Activated B cell treated with CpG ODN at 0.5 μM for 24 hours (primary cell): Measurements from ENCODE around the gene HSD17B8. TPM values are rescaled to one million over a fixed set of nuclear protein-coding genes. Genes with fewer than 3 reads are reported as not detected.
A peak's percentile ranks its signal among the peaks of the same experiment; 100 is the strongest.

Experiments
- ATAC-seq: fragments of 200-7000 bp; cut with Tn5 transposase; one replicate; pipeline ENCODE4 v1.10.0; 2021; ENCODE audit warnings: low read depth, mild to moderate bottlenecking, moderate library complexity
- CTCF ChIA-PET: fragments of 350-600 bp; sonication (Branson Sonifier 250); formaldehyde crosslinking; loops from one replicate; lab custom pipeline; 2021; ENCODE audit warnings: antibody characterized with exemption; lab: Charles Lee
- POLR2A ChIA-PET: fragments of 350-600 bp; sonication (Branson Sonifier 250); formaldehyde crosslinking; loops from one replicate; lab custom pipeline; 2021; ENCODE audit warnings: antibody characterized with exemption; lab: Charles Lee
- DNase-seq: peaks from one replicate; pipeline ENCODE4 v3.0.0; 2022
- H3K27ac Mint-ChIP-seq: one replicate; pipeline ENCODE4 v1.8.0; 2020; ENCODE audit warnings: mixed read lengths
- H3K27me3 Mint-ChIP-seq: one replicate; pipeline ENCODE4 v1.8.0; 2021; ENCODE audit warnings: mixed read lengths
- H3K36me3 Mint-ChIP-seq: one replicate; pipeline ENCODE4 v1.8.0; 2021; ENCODE audit warnings: low read depth, mixed read lengths
- H3K4me1 Mint-ChIP-seq: one replicate; pipeline ENCODE4 v1.8.0; 2021; ENCODE audit warnings: mixed read lengths
- H3K4me3 Mint-ChIP-seq: one replicate; pipeline ENCODE4 v1.8.0; 2020; ENCODE audit warnings: mild to moderate bottlenecking, mixed read lengths
- H3K9me3 Mint-ChIP-seq: one replicate; pipeline ENCODE4 v1.8.0; 2020; ENCODE audit warnings: mixed read lengths
- intact Hi-C: fragments of 100-400 bp; cut with micrococcal nuclease; formaldehyde crosslinking; loops from one replicate; pipeline ENCODE4 v1.15.1; 2024
- total RNA-seq: library from RNA; stranded (reverse); gene quantifications from 2 replicates; pipeline ENCODE4 v1.2.3, GENCODE V29; 2022
- TF ChIP-seq, protein P1 (sequence below): fragments of 200-600 bp; IDR thresholded peaks from one replicate; pipeline ENCODE4 v1.8.0; 2022; ENCODE audit warnings: antibody characterized with exemption, mild to moderate bottlenecking

HSD17B8 gene
- total RNA-seq, 1 donor from 2014 or later: 12.3 TPM

DNA sequence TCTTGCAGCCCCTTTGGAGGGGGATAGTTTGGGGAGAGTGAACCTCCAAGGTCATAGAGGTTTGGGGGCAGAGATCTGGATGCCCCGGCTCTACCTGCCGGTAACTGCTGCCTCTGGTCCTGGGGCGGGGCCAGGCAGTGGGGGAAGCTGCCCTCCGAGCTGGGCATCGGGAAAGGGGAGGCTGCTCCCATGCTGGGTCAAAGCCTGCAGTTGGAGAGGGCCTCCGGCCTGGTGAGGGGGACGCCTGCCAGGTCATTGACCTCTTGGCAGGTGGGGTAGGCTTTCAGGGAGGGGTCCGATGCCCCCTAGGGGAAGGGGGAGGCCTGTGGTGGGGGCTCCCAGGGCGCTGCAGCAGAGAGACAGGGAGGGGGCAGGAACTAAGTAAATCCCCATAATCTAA, 19.3 kb upstream of the HSD17B8 start:
- Mint-ChIP-seq H3K36me3 (peaks cover 9% of the 10 kb centered on the region), H3K4me1 (peaks cover 17% of the 10 kb centered on the region), H3K4me3 (no peak overlapping the region), H3K27me3 (peaks cover 38% of the 10 kb centered on the region), H3K27ac (no peak overlapping the region), H3K9me3 (peaks cover 12% of the 10 kb centered on the region)
- no peak for DNase-seq
- intact Hi-C loops: no loop called here
- CTCF ChIA-PET: no interaction called here
- no peak for ATAC-seq
- POLR2A ChIA-PET: no interaction called here
- TF ChIP-seq, protein P1, sequence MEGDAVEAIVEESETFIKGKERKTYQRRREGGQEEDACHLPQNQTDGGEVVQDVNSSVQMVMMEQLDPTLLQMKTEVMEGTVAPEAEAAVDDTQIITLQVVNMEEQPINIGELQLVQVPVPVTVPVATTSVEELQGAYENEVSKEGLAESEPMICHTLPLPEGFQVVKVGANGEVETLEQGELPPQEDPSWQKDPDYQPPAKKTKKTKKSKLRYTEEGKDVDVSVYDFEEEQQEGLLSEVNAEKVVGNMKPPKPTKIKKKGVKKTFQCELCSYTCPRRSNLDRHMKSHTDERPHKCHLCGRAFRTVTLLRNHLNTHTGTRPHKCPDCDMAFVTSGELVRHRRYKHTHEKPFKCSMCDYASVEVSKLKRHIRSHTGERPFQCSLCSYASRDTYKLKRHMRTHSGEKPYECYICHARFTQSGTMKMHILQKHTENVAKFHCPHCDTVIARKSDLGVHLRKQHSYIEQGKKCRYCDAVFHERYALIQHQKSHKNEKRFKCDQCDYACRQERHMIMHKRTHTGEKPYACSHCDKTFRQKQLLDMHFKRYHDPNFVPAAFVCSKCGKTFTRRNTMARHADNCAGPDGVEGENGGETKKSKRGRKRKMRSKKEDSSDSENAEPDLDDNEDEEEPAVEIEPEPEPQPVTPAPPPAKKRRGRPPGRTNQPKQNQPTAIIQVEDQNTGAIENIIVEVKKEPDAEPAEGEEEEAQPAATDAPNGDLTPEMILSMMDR: no peak

DNA sequence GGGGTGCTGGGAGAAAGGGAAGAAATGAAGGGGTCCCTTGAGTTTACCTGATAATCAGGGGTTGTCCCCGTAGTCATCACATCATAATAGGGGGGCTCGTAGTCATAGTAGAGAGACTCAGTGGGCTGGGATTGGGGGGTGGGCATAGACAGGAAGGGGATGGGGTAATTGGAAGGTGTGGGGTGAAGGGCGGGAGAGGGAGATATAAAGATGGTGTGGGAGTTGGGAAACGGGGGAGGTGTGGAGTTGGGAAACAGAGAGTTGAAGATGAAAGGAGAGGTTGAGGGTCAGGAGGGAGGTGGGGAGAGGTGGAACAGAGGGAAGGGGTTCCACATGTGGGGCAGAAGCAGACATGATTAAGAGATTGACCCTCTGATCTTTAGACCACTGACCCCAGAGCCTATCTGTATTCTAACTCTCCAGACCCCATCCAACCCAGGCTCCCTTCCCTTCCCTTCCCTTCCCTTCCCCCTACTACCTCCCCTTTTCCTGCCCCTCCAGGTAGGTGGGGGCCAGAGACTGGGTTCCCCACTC, 18.7 kb upstream of the HSD17B8 start:
- intact Hi-C loops: no loop called here
- peaks cover 9% of the 10 kb centered on the region for H3K36me3 Mint-ChIP-seq
- H3K27ac Mint-ChIP-seq: no peak overlapping the region
- peaks cover 12% of the 10 kb centered on the region for H3K9me3 Mint-ChIP-seq
- H3K4me1 Mint-ChIP-seq: peaks cover 17% of the 10 kb centered on the region
- TF ChIP-seq, protein P1: no peak
- DNase-seq (no peak), ATAC-seq (no peak)
- peaks cover 41% of the 10 kb centered on the region for H3K27me3 Mint-ChIP-seq
- ChIA-PET CTCF (no interaction called here), POLR2A (no interaction called here)
- no peak overlapping the region for H3K4me3 Mint-ChIP-seq

DNA sequence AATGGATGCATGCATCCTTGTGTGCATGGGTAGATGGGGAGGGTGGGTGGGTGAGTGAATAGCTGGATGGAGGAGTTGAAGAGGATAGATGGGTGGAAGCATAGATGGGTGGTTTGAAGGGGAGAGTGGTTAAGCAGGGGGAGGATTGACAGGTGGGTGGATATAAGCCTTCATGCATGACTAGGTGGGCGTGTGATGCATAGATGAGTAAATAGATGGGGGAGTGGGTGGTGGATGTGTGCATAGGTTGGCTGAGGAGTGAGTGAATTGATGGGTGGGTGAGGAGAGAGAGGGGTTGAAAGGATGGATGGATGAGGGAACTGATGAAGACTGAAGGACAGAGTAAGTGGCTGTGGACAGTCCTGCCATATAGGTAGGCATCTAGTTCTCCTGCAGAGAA, 16.6 kb upstream of the HSD17B8 start:
- TF ChIP-seq, protein P1: no peak
- H3K9me3 Mint-ChIP-seq: peaks cover 10% of the 10 kb centered on the region
- POLR2A ChIA-PET: no interaction called here
- H3K36me3 Mint-ChIP-seq: peaks cover 9% of the 10 kb centered on the region
- H3K4me1 Mint-ChIP-seq: peaks cover 27% of the 10 kb centered on the region
- H3K4me3 Mint-ChIP-seq: no peak overlapping the region
- no peak for ATAC-seq
- DNase-seq: no peak
- H3K27ac Mint-ChIP-seq: no peak overlapping the region
- CTCF ChIA-PET: no interaction called here
- intact Hi-C loops: no loop called here
- H3K27me3 Mint-ChIP-seq: peaks cover 48% of the 10 kb centered on the region

DNA sequence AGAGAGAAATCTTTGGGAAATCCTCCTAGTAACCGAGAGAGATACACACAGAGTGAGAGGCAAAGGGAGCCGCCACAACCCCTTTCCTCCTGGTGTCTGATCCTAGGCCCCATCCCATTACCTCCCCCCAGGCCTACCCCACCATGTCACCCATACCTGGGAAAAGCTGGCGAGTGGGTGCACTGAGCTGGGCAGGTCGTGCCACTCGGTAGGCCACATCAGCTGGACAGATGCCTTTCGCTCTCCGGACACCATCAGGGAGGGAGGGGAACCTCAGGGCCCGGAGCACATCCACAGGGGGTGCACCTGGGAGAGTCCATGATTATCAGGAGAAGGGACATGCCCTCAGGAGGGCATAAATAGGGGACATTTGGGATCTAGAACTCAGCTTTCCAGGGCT, 15.3 kb upstream of the HSD17B8 start:
- Mint-ChIP-seq H3K4me1 (peaks cover 25% of the 10 kb centered on the region), H3K27me3 (peaks cover 48% of the 10 kb centered on the region), H3K9me3 (no peaks in the 10 kb centered on the region), H3K27ac (no peak overlapping the region), H3K4me3 (no peak overlapping the region), H3K36me3 (peaks cover 2% of the 10 kb centered on the region)
- DNase-seq: no peak
- POLR2A ChIA-PET: interaction anchor here (1.6 kb wide), 1 partner anchor 19 kb away, joined by 7 read pairs; the partner anchor contains the start of gene RING1
- intact Hi-C loops: no loop called here
- no peak for ATAC-seq
- CTCF ChIA-PET: no interaction called here
- TF ChIP-seq, protein P1: no peak

DNA sequence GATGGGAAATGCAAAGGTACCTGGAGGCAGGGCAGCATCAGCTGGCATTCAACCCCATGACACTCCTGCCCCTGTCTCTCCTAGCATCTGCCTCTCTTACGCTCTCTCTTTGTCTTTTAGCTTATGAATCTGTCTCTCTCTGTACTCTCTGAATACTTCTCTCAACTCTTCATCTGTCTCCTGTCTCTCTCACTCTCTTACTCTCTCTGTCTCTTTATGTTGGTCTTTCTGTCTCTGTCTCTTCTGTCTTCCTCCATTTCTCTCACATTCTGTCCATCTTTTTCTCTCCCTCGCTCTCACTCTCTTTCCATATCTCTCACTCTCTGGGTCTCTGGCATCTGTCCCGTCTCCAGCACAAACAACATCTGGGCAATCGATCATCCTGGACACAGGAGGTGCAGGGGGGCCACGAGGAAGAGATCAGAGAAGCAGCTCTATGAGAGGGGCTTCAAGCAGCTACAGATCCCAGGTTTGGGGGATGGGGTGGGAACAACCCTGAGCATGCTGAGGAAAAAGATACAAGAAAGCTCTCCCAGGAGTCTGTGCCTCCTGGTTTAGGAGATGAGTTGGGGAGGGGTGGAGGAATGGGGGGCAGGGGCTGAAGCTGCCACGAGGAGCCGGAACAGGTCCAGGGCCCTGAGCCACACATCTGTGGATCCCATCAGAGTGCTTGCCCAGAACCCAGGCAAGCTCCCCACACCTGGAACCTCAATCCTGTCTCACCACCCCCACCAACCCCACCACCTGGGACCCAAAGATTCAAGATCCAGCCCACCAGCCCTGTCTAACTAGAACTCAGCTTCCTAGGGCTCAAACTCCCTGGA, 14.6 kb upstream of the HSD17B8 start:
- ATAC-seq (no peak), DNase-seq (no peak)
- ChIA-PET POLR2A (interaction anchor here (0.7 to 1.6 kb wide), 2 partner anchors 8 to 19 kb away, joined by 3 to 7 read pairs; partner anchors contain the start of gene RING1), CTCF (no interaction called here)
- Mint-ChIP-seq H3K27ac (peak overlapping the region; percentile 11), H3K36me3 (peaks cover 9% of the 10 kb centered on the region), H3K27me3 (peaks cover 43% of the 10 kb centered on the region), H3K4me1 (peaks cover 25% of the 10 kb centered on the region), H3K9me3 (no peaks in the 10 kb centered on the region), H3K4me3 (no peak overlapping the region)
- intact Hi-C loops: no loop called here
- TF ChIP-seq, protein P1: no peak
